ENCODE data around the gene NR2E1.

Gene NR2E1

GRCh38 chr6:108123481-108123929, 42.3 kb upstream of the NR2E1 start:
- no peak for DNase-seq (ENCODE audit: insufficient read length, low spot score)
- FAIRE-seq: no peak
- TF ChIP-seq TAF1 (IDR thresholded peaks at IDR 0.05; ENCODE audit: low read depth, low read length) (no peak), SPI1 (IDR thresholded peaks at IDR 0.05; ENCODE audit: low read depth, low read length) (no peak), POLR2AphosphoS5 (IDR thresholded peaks at IDR 0.05; ENCODE audit: low read depth, low read length) (no peak), POLR2A (IDR thresholded peaks at IDR 0.05; ENCODE audit: low read depth, low read length) (no peak), PAX5 (IDR thresholded peaks at IDR 0.05; ENCODE audit: insufficient read depth, low read length, severe bottlenecking) (no peak), POU2F2 (IDR thresholded peaks at IDR 0.05; ENCODE audit: low read depth, low read length) (no peak)

DNA sequence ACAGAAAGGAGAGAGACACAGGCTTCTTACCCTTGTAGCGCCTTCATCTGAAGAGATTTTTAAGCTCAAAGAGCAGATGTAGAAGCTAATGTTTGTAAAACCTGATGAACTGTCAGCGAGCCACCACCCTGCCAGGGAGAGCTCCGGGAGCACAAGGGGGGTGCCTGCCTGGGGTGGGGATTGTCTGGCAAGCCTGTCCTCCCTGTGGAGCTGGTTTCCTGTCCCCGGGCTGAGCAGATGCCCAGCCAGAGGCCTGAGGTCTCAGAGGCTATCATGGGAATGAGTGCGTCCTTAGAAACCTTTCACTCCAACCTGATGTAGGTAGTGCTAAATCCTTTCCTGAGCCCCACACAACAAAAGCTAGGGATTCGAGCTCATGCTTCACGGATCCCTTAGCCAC, 41.9 kb upstream of the NR2E1 start:
- no peak for FAIRE-seq
- TF ChIP-seq PAX5 (IDR thresholded peaks at IDR 0.05; ENCODE audit: insufficient read depth, low read length, severe bottlenecking): no peak
- no peak for TF ChIP-seq SPI1 (IDR thresholded peaks at IDR 0.05; ENCODE audit: low read depth, low read length)
- no peak for TF ChIP-seq POLR2AphosphoS5 (IDR thresholded peaks at IDR 0.05; ENCODE audit: low read depth, low read length)
- no peak for TF ChIP-seq TAF1 (IDR thresholded peaks at IDR 0.05; ENCODE audit: low read depth, low read length)
- no peak for DNase-seq (ENCODE audit: insufficient read length, low spot score)

DNA sequence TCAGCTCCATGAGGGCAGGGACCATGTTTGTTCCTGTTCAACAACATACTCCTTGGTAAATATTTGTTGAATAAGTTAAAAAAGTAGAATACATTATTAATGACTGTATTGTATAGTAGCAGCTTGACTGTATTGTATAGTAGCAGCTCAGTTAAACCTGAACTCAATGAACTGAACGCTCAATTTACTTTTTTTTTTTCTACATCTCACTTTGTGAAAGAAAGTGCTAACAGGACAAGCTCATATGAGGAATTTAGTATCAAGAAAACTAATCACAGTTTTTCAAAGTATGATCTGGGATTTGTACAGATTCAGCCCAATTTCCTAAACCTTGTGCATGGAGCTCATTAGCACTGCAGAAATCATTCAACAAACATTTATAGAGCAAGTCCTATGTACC, 38.8 kb upstream of the NR2E1 start:
- no peak for FAIRE-seq
- no peak for TF ChIP-seq TAF1 (IDR thresholded peaks at IDR 0.05; ENCODE audit: low read depth, low read length)
- TF ChIP-seq PAX5 (IDR thresholded peaks at IDR 0.05; ENCODE audit: insufficient read depth, low read length, severe bottlenecking): no peak
- TF ChIP-seq POU2F2 (IDR thresholded peaks at IDR 0.05; ENCODE audit: low read depth, low read length): no peak
- DNase-seq (ENCODE audit: insufficient read length, low spot score): no peak

GRCh38 chr6:108127826-108128225, 38.0 kb upstream of the NR2E1 start:
- no peak for TF ChIP-seq POLR2AphosphoS5 (IDR thresholded peaks at IDR 0.05; ENCODE audit: low read depth, low read length)
- DNase-seq (ENCODE audit: insufficient read length, low spot score): no peak
- no peak for FAIRE-seq

GRCh38 chr6:108130262-108130661, 35.6 kb upstream of the NR2E1 start:
- no peak for DNase-seq (ENCODE audit: insufficient read length, low spot score)
- no peak for FAIRE-seq
- TF ChIP-seq SPI1 (IDR thresholded peaks at IDR 0.05; ENCODE audit: low read depth, low read length) (no peak), POLR2A (IDR thresholded peaks at IDR 0.05; ENCODE audit: low read depth, low read length) (no peak), POU2F2 (IDR thresholded peaks at IDR 0.05; ENCODE audit: low read depth, low read length) (no peak), TAF1 (IDR thresholded peaks at IDR 0.05; ENCODE audit: low read depth, low read length) (no peak), POLR2AphosphoS5 (IDR thresholded peaks at IDR 0.05; ENCODE audit: low read depth, low read length) (no peak), PAX5 (IDR thresholded peaks at IDR 0.05; ENCODE audit: insufficient read depth, low read length, severe bottlenecking) (no peak)

GRCh38 chr6:108132863-108133262, 33.0 kb upstream of the NR2E1 start:
- TF ChIP-seq PAX5 (IDR thresholded peaks at IDR 0.05; ENCODE audit: insufficient read depth, low read length, severe bottlenecking): no peak
- TF ChIP-seq POLR2AphosphoS5 (IDR thresholded peaks at IDR 0.05; ENCODE audit: low read depth, low read length): no peak
- no peak for TF ChIP-seq SPI1 (IDR thresholded peaks at IDR 0.05; ENCODE audit: low read depth, low read length)
- TF ChIP-seq POU2F2 (IDR thresholded peaks at IDR 0.05; ENCODE audit: low read depth, low read length): no peak
- no peak for TF ChIP-seq POLR2A (IDR thresholded peaks at IDR 0.05; ENCODE audit: low read depth, low read length)
- no peak for TF ChIP-seq TAF1 (IDR thresholded peaks at IDR 0.05; ENCODE audit: low read depth, low read length)
- FAIRE-seq: no peak
- DNase-seq (ENCODE audit: insufficient read length, low spot score): no peak

DNA sequence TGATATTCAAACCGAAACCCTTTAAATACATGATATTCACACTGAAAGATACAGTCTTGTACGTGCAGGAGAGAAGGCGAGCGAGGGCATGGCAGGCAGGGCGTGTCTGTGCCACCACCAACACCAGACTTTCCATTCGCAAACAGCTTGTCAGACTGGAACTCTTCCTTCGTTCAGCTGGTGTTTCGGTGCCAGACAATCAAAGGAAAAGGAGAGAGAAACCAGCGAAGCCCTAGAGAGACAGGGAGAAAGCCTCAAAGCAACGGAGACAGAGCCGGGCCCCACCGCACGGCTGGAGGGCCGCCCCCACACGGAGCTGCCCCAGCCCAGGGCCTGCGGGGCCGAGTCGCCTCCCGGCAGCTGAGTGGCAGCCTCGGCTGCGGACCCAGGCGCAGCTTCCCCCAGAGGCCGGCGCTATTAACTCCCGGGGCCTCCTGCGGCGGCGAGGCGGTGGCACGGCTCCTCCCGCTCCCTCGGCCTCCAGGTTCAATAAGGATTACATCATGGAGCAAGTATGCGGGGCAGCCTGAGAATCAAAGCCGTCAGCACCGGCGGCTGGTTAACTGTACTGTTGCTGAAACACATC, 32.1 kb upstream of the NR2E1 start:
- DNase-seq (ENCODE audit: insufficient read length, low spot score): peak; percentile 39
- TF ChIP-seq TAF1 (IDR thresholded peaks at IDR 0.05; ENCODE audit: low read depth, low read length) (no peak), POLR2A (IDR thresholded peaks at IDR 0.05; ENCODE audit: low read depth, low read length) (no peak), SPI1 (IDR thresholded peaks at IDR 0.05; ENCODE audit: low read depth, low read length) (no peak), PAX5 (IDR thresholded peaks at IDR 0.05; ENCODE audit: insufficient read depth, low read length, severe bottlenecking) (no peak), POLR2AphosphoS5 (IDR thresholded peaks at IDR 0.05; ENCODE audit: low read depth, low read length) (no peak), POU2F2 (IDR thresholded peaks at IDR 0.05; ENCODE audit: low read depth, low read length) (no peak)
- FAIRE-seq: peak; percentile 5

GRCh38 chr6:108134213-108134970, 31.4 kb upstream of the NR2E1 start:
- no peak for DNase-seq (ENCODE audit: insufficient read length, low spot score)
- no peak for FAIRE-seq
- TF ChIP-seq TAF1 (IDR thresholded peaks at IDR 0.05; ENCODE audit: low read depth, low read length) (no peak), POU2F2 (IDR thresholded peaks at IDR 0.05; ENCODE audit: low read depth, low read length) (no peak)

- DNase-seq (ENCODE audit: insufficient read length, low spot score) (no peak), FAIRE-seq (peak; percentile 31)
- no peak for TF ChIP-seq PAX5 (IDR thresholded peaks at IDR 0.05; ENCODE audit: insufficient read depth, low read length, severe bottlenecking)
- TF ChIP-seq POLR2AphosphoS5 (IDR thresholded peaks at IDR 0.05; ENCODE audit: low read depth, low read length): no peak
- TF ChIP-seq POLR2A (IDR thresholded peaks at IDR 0.05; ENCODE audit: low read depth, low read length): no peak
- TF ChIP-seq POU2F2 (IDR thresholded peaks at IDR 0.05; ENCODE audit: low read depth, low read length): no peak
- peak; percentile 95 for TF ChIP-seq SPI1 (IDR thresholded peaks at IDR 0.05; ENCODE audit: low read depth, low read length)
Measured at GRCh38 chr6:108142240-108142639, 23.6 kb upstream of the NR2E1 start.

- DNase-seq (ENCODE audit: insufficient read length, low spot score): no peak
- TF ChIP-seq POLR2AphosphoS5 (IDR thresholded peaks at IDR 0.05; ENCODE audit: low read depth, low read length) (no peak), TAF1 (IDR thresholded peaks at IDR 0.05; ENCODE audit: low read depth, low read length) (no peak), PAX5 (IDR thresholded peaks at IDR 0.05; ENCODE audit: insufficient read depth, low read length, severe bottlenecking) (no peak), SPI1 (IDR thresholded peaks at IDR 0.05; ENCODE audit: low read depth, low read length) (no peak), POU2F2 (IDR thresholded peaks at IDR 0.05; ENCODE audit: low read depth, low read length) (no peak), POLR2A (IDR thresholded peaks at IDR 0.05; ENCODE audit: low read depth, low read length) (no peak)
- FAIRE-seq: no peak
Measured at GRCh38 chr6:108145639-108146038, 20.2 kb upstream of the NR2E1 start.

Data from GM12891 (cell line).